Endothelial cell of umbilical vein (primary cell): Measurements from ENCODE around the gene ATXN3L. TPM values are rescaled to one million over a fixed set of nuclear protein-coding genes. Genes with fewer than 3 reads are reported as not detected.
A peak's percentile ranks its signal among the peaks of the same experiment; 100 is the strongest.

ENCODE experiments used
- BruUV-seq: library from RNA; stranded (reverse); fragments of 400-500 nt; replicated peaks from 2 replicates; lab custom pipeline; 2021; lab: Mats Ljungman, UMichigan
- CTCF ChIA-PET: fragments of 300-600, 350-600 bp; sonication (Branson Sonifier 250); formaldehyde crosslinking; loops from one replicate; lab custom pipeline; 2021; ENCODE audit warnings: antibody characterized with exemption, inconsistent platforms; lab: Charles Lee
- POLR2A ChIA-PET: fragments of 300-600, 350-600 bp; sonication (Branson Sonifier 250); formaldehyde crosslinking; loops from one replicate; lab custom pipeline; 2021; ENCODE audit warnings: antibody characterized with exemption, inconsistent platforms; lab: Charles Lee
- DNase-seq: peaks from one replicate; pipeline ENCODE4 v3.0.0-alpha.2; 2011; ENCODE audit warnings: low read depth, low spot score
- FAIRE-seq: peaks from 2 replicates; lab custom pipeline; 2011; peaks lifted over from hg19 to GRCh38; lab: Jason Lieb, UNC
- H2AFZ ChIP-seq: 2 replicates; pipeline ENCODE4 v1.6.0; 2012; ENCODE audit warnings: low read depth, low read length, control low read depth, inconsistent platforms
- H3K27ac ChIP-seq: 2 replicates; pipeline ENCODE4 v1.5.1; 2011; ENCODE audit warnings: low read depth, mild to moderate bottlenecking, control low read depth, low read length, moderate library complexity; ENCODE audit not compliant: insufficient read depth
- H3K27me3 ChIP-seq, 2 experiments: 2 replicates each; pipeline versions ENCODE4 v1.6.0 to v1.6.1; 2011; ENCODE audit warnings: low read length in 2 of 2, mixed read lengths in 1 of 2; ENCODE audit not compliant: control insufficient read depth in 2 of 2, insufficient read depth in 2 of 2
- H3K36me3 ChIP-seq, 2 experiments: 2 replicates in 1 of 2; 3 replicates in 1 of 2; pipeline ENCODE4 v1.5.1; 2011; ENCODE audit warnings: low read length in 2 of 2, mild to moderate bottlenecking in 1 of 2, moderate library complexity in 1 of 2; ENCODE audit not compliant: control insufficient read depth in 2 of 2, insufficient read depth in 2 of 2; ENCODE audit errors: extremely low read depth in 1 of 2
- H3K4me1 ChIP-seq: 3 replicates; pipeline ENCODE4 v1.5.1; 2011; ENCODE audit warnings: mild to moderate bottlenecking, low read length; ENCODE audit not compliant: control insufficient read depth, insufficient read depth; ENCODE audit errors: extremely low read depth
- H3K4me2 ChIP-seq: 2 replicates; pipeline ENCODE4 v1.6.1; 2011; ENCODE audit warnings: low read length, control low read depth, mixed read lengths; ENCODE audit not compliant: insufficient read depth
- H3K4me3 ChIP-seq, 3 experiments: fragments of 200-600 bp in 1 of 3; sonication (generic), shearing (Covaris generic) in 1 of 3; replicated peaks in 1 of 3; 2 replicates each; pipeline ENCODE4 v1.5.1; 2011 to 2016; ENCODE audit warnings: control low read depth in 3 of 3, low read length in 3 of 3, mild to moderate bottlenecking in 2 of 3, inconsistent platforms in 1 of 3, low read depth in 1 of 3, moderate library complexity in 1 of 3; ENCODE audit not compliant: insufficient read depth in 1 of 3
- H3K79me2 ChIP-seq: 2 replicates; pipeline ENCODE4 v1.6.0; 2012; ENCODE audit warnings: low read length, inconsistent platforms; ENCODE audit not compliant: control insufficient read depth, insufficient read depth
- H3K9ac ChIP-seq: replicated peaks from 2 replicates; pipeline ENCODE3; 2011; ENCODE audit warnings: low read length, control low read depth; ENCODE audit not compliant: insufficient read depth; ENCODE audit errors: extremely low read depth
- H3K9me1 ChIP-seq: replicated peaks from 3 replicates; pipeline ENCODE4 v1.6.0; 2011; ENCODE audit warnings: mild to moderate bottlenecking, low read length; ENCODE audit not compliant: control insufficient read depth, insufficient read depth; ENCODE audit errors: extremely low read depth
- H3K9me3 ChIP-seq: replicated peaks from 2 replicates; pipeline ENCODE4 v1.5.1; 2012; ENCODE audit warnings: low read length, inconsistent platforms; ENCODE audit not compliant: control insufficient read depth, insufficient read depth
- H4K20me1 ChIP-seq: replicated peaks from 2 replicates; pipeline ENCODE3; 2011; ENCODE audit warnings: mild to moderate bottlenecking, low read length; ENCODE audit not compliant: control insufficient read depth, insufficient read depth; ENCODE audit errors: extremely low read depth
- CTCF ChIP-seq, 2 donors: IDR thresholded peaks; 1 replicate in 1 of 2; 2 replicates in 1 of 2; pipeline ENCODE4 v1.5.1; 2011; ENCODE audit warnings: low read length in 2 of 2, mild to moderate bottlenecking in 2 of 2, moderate library complexity in 2 of 2, control low read depth in 1 of 2, inconsistent platforms in 1 of 2, low read depth in 1 of 2; ENCODE audit not compliant: insufficient read depth in 1 of 2; ENCODE audit errors: extremely low read depth in 1 of 2
- EZH2 ChIP-seq: IDR thresholded peaks from 2 replicates; pipeline ENCODE4 v1.6.1; 2012; ENCODE audit warnings: borderline replicate concordance, low read depth, mild to moderate bottlenecking, moderate library complexity, low read length, inconsistent platforms; ENCODE audit not compliant: severe bottlenecking
- FOS ChIP-seq: IDR thresholded peaks from 2 replicates; pipeline ENCODE4 v1.6.1; 2011; ENCODE audit warnings: mild to moderate bottlenecking, low read length, moderate library complexity, borderline replicate concordance; ENCODE audit not compliant: insufficient read depth
- GATA2 ChIP-seq: IDR thresholded peaks from 2 replicates; pipeline ENCODE4 v1.7.0; 2011; ENCODE audit warnings: low read depth, mild to moderate bottlenecking, moderate library complexity, mixed read lengths, low read length; ENCODE audit not compliant: insufficient read length, insufficient read depth
- JUN ChIP-seq: IDR thresholded peaks from 2 replicates; pipeline ENCODE4 v1.6.1; 2011; ENCODE audit warnings: borderline replicate concordance, low read depth; ENCODE audit not compliant: insufficient read length, insufficient read depth
- MYC ChIP-seq: IDR thresholded peaks from one replicate; pipeline ENCODE4 v1.6.1; 2011; ENCODE audit warnings: mild to moderate bottlenecking, low read depth, low read length
- POLR2A ChIP-seq: IDR thresholded peaks from 2 replicates; pipeline ENCODE4 v1.6.1; 2012; ENCODE audit warnings: low read depth, mild to moderate bottlenecking, control low read depth, low read length
- POLR2AphosphoS5 ChIP-seq: IDR thresholded peaks from 2 replicates; pipeline ENCODE4 v1.6.1; 2012; ENCODE audit warnings: low read depth, mild to moderate bottlenecking, control low read depth, low read length, moderate library complexity; ENCODE audit not compliant: insufficient read depth
- dilution Hi-C: fragments of 300-500 bp; cut with MboI; formaldehyde crosslinking; loops from one replicate; pipeline ENCODE4 v1.15.0; 2019; ENCODE audit warnings: low sequenced_read_pairs; ENCODE audit not compliant: extremely low pct_ligation_motif_present
- intact Hi-C: fragments of 100-400 bp; cut with micrococcal nuclease; formaldehyde crosslinking; loops from one replicate; pipeline ENCODE4 v1.10.0; 2022
- polyA plus RNA-seq, 4 experiments: library from polyadenylated mRNA; depleted of rRNA in 3 of 4; stranded (reverse) in 3 of 4; unstranded in 1 of 4; fragments of >200 nt; gene quantifications; 2 replicates each; pipeline versions ENCODE4 v1.2.1 to v1.2.3, GENCODE V29; 2011 to 2012; ENCODE audit warnings: missing spikeins in 1 of 4
- total RNA-seq: library from RNA; stranded (reverse); gene quantifications from 2 replicates; pipeline ENCODE4 v1.2.3, GENCODE V29; 2021
- TF ChIP-seq, protein P1 (sequence below): IDR thresholded peaks from 2 replicates; pipeline ENCODE4 v1.6.1; 2011; ENCODE audit not compliant: insufficient read depth, insufficient read length

ATXN3L gene
- total and polyA plus RNA-seq, 2 donors (not counting 3 experiments of a cell fraction or from before 2014, with no cell fraction given), result not detected

- no TSS peak for BruUV-seq
- no peaks in the 10 kb centered on the region for H3K9me3 ChIP-seq
- dilution Hi-C loops (no loop called here), intact Hi-C loops (loop anchor here (5.0 kb wide), 2 partner anchors 122 to 182 kb away; no protein-coding TSS in a partner anchor)
- TF ChIP-seq CTCF (IDR thresholded peaks at IDR 0.05; ENCODE audit: extremely low read depth in 1 of 2, insufficient read depth in 1 of 2, low read depth in 1 of 2, low read length in 2 of 2) (no peak), EZH2 (no peak), POLR2AphosphoS5 (no peak), FOS (no peak), GATA2 (no peak), MYC (no peak), JUN (no peak), POLR2A (no peak)
- TF ChIP-seq, protein P1, sequence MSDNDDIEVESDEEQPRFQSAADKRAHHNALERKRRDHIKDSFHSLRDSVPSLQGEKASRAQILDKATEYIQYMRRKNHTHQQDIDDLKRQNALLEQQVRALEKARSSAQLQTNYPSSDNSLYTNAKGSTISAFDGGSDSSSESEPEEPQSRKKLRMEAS, result no peak
- H3K9me1 ChIP-seq, result no peaks in the 10 kb centered on the region
- peaks cover 49% of the 10 kb centered on the region for H3K4me1 ChIP-seq
- no peaks in the 10 kb centered on the region for H3K27me3 ChIP-seq
- CTCF ChIA-PET, result interaction anchor here (1.1 to 1.6 kb wide), 3 partner anchors 122 to 338 kb away, joined by 3 to 9 read pairs (median 5); no protein-coding TSS in a partner anchor
- H3K27ac ChIP-seq, result peak overlapping the region; percentile 62
- H2AFZ ChIP-seq, result no peak overlapping the region
- no peaks in the 10 kb centered on the region for H3K79me2 ChIP-seq
- H3K9ac ChIP-seq, result peak overlapping the region; percentile 9
- H4K20me1 ChIP-seq, result no peaks in the 10 kb centered on the region
- H3K4me2 ChIP-seq, result peak overlapping the region; percentile 28
- DNase-seq, result peak; percentile 36
- no peaks in the 10 kb centered on the region for H3K36me3 ChIP-seq
- POLR2A ChIA-PET, result interaction anchor here (0.7 to 0.8 kb wide), 2 partner anchors 304 to 306 kb away, joined by 3 to 5 read pairs; no protein-coding TSS in a partner anchor
- H3K4me3 ChIP-seq, result no peak overlapping the region
- FAIRE-seq, result peak; percentile 42
Measured at GRCh38 chrX:13284570-13284969, 35.3 kb downstream of the ATXN3L start.
